NCI-H128 (cell line): ENCODE data around the gene PRMT5.
"Not testable (repeated sequence)": the region's sequence is repeated elsewhere in the genome, so short reads cannot be mapped to it uniquely, and the experiment has no call there.

Experiments used
- DNase-seq: peaks from one replicate; lab custom pipeline; 2025; ENCODE audit not compliant: unreplicated experiment; lab: John Stamatoyannopoulos, UW

The PRMT5 gene

GRCh38 chr14:22935156-22935555 lies 6.0 kb upstream of the PRMT5 start:
- DNase-seq, result no peak

GRCh38 chr14:22932146-22932545 lies 3.0 kb upstream of the PRMT5 start:
- DNase-seq, result no peak

GRCh38 chr14:22929961-22930364 lies 787 bp upstream of the PRMT5 start:
- no peak for DNase-seq

DNA sequence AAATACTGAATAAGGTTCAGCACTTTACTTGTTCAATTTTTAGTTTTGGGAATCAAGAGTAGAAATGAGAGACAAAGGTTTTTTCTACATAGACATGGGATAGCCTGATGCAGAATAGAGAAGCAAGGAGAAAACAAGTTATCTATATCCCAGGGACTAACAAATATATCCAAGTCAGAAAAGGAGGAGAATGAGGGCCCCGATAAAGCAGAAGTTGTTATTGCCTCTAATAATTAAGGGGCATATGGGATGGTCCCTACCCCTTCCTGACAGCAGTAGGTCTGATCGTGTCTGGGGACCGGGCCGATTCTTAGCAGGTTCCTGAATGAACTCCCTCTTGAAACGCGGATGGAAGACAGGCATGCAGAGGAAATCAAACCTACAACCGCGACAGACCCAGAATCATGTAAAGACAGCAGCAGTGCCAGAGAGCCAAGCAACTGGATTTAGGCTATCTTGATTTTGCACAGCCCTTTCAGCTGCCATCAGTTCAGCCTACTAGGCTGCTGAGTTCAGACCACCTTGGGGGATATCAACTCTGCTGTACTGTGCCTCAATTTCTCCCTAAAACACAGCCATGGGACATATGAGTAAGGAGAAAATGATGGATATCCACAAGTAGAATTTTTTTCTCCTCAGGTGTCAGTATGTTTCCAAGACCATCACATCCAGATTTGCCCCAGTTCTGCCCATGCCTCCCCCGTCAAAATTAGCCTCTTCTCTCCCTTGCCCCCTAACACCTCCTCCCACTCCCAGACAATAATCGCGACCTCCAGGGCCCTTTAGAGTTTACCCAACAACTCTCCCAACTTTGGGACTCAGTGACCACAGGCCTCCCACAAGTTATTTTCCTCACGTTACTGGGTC lies 706 bp downstream of the PRMT5 start:
- DNase-seq, result no peak

- DNase-seq, result no peak
These were observed 2.9 kb downstream of the PRMT5 start for GRCh38 chr14:22926316-22926715.

DNA sequence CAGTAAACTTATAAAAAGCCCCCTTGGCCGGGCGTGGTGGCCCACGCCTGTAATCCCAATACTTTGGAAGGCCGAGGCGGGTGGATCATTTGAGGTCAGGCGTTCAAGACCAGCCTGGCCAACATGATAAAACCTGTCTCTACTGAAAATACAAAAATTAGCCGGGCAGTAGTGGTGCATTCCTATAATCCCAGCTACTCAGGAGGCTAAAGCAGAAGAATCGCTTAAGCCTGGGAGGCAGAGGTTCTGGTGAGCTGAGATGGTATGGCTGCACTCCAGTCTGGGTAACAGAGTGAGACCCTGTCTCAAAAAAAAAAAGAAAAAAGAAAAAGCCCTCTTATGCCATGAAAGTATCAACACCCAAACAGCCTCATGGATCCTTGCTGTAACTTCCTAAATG lies 3.7 kb downstream of the PRMT5 start:
- no peak for DNase-seq

DNA sequence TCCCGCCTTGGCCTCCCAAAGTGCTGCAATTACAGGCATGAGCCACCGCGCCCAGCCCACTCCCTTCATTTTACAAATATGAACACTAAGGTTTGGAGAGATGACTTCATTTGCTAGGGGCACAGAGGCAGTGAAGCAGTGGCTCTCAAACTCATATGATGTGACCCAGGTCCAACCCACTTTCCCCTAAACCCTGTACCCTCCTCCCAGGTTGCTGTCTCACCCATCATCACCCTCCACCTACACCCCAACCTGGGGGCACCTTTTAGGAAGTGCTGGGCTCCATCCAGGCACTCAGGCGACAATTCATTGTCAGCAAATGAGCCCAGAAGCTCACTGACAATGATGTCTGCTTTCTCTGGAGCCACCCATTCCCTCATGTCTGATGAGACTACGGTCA lies 5.4 kb downstream of the PRMT5 start:
- no peak for DNase-seq

- no peak for DNase-seq
These were observed 6.9 kb downstream of the PRMT5 start for GRCh38 chr14:22922294-22922693.

DNA sequence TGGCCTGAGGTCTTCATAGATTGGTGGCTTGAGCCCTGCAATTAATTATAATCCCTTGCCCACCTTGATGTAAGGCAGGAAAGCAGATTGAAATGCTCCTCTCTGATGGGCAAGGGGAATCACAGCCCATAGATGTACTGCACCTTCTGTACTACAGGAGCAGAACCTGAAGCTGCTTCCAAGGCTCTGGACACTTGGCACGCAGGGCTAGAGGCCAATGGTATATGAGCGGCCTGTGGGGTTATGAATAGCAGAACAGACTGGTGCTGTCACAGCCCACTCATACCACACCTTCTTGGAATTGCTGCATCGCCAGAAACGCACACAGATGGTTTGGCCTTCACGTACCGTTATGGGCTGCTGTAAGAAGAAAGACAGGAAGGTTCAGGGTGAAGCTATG lies 8.5 kb downstream of the PRMT5 start:
- no peak for DNase-seq

DNA sequence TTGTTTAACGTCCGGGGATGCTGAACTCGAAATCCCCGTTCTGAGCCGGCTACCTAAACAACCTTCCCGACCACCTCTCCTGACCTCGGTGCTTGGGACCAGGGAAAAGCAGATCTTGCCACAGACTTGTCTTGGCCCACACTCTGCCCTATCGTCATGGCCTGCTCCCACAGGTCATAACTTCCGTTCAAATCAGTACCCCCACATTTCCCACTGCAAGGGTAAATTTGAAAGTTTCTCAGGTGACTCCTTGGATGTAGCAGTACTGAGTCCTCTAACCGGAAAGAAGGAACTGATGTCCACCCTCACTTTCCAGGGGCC lies 9.6 kb downstream of the PRMT5 start:
- DNase-seq, result no peak

DNA sequence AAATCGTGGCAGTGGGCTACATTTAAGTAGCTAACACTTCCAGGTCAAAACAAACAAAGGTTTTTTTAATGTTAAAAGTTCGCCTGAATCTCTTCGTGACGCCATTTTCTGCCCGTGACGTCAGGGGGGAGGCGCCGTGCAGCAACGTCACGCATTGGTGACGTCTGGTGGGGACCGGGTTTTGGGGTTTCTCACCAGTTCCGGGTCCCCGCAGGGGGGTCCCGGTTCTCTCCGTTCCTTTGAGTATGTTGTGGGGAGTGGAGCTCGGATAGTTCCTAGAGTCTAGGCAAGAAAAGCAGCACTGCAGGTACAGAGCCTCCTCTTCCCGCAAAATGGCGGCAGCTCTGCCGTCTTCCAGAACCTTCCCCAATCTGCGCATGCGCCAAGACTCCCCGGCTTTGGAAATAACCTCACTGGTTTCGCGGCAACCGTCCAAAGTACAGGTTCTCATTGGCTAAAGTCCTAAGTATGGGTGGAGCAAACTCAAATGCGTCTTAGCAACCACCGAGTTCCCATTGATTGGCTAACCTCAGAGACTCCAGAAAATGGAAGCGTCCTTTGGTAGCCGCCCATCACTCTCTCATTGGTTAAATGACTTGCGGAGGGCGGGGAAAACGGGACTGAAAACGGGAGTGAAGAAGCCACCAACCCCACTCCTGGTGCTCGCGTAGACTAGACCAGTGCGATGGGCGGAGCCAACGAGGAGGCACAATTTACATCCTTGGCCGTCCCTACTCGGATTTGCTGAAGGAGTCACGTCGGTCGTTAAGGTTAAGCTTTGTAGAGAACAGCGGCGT lies 10.2 kb downstream of the PRMT5 start, which contains the start of gene RBM23:
RBM23 (minus strand) TSS at position 346 of the 797 bp plus-strand sequence.
- peak; percentile 100 for DNase-seq

DNA sequence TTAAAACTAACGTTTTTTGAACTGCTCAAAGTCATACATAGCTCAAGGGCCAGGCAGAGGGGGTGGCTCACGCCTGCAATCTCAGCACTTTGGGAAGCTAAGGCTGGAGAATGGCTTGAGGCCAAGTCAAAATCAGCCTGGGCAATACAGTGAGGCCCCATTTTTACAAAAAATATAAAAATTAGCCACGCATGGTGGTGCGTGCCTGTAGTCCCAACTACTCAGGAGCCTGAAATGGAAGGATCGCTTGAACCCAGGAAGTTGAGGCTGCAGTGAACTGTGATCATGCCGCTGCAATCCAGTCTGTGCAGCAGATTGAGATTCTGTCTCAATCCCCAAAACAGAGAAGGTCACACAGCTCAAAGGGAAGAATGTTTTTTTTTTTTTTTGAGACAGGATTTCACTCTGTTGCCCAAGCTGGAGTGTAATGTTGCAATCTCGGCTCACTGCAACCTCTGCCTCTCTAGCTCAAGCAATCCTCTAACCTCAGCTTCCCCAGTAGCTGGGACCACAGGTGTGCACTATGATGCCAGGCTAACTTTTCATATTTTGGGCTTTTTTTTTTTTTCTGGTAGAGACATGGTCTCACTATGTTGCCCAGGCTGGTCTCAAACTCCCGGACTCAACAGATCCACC lies 13.2 kb downstream of the PRMT5 start:
- no peak for DNase-seq

DNA sequence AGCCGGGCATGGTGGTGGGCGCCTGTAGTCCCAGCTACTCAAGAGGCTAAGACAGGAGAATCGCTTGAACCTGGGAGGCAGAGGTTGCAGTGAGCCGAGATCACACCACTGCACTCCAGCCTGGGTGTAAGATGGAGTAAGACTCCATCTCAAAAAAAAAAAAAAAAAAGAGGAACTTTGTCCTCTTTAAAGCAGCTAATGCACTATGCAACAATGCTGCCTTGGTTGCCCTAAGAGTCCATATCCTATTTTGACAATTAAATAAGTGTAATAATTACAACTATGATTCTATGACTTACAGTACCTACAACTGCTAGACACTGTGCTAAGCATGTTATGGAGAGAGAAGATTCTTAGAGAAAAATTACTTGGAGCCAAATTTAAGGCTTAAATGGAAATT lies 14.3 kb downstream of the PRMT5 start:
- DNase-seq, result not testable (repeated sequence)

GRCh38 chr14:22910916-22911315 lies 18.3 kb downstream of the PRMT5 start:
- DNase-seq, result no peak

- DNase-seq, result no peak
These were observed 20.6 kb downstream of the PRMT5 start for GRCh38 chr14:22908601-22909000.

GRCh38 chr14:22907429-22907828 lies 21.7 kb downstream of the PRMT5 start:
- no peak for DNase-seq

DNA sequence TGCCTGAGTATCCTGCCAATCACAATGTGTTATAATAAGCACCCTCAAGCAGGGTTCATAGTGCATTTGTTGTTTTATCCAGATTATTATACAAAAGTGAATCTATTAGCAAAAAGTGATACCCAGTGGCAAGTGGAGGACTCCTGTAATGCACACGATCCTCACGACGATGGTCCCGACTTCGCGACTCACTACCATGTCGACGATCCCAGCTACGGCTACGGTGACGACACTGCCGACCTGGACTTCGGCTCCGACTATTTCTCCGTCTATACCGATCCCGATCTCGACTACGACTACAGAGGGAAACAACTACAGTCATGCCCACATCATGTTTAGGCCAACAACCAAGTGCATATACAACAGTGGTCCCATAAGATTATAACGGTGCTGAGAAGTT lies 23.1 kb downstream of the PRMT5 start:
- no peak for DNase-seq

DNA sequence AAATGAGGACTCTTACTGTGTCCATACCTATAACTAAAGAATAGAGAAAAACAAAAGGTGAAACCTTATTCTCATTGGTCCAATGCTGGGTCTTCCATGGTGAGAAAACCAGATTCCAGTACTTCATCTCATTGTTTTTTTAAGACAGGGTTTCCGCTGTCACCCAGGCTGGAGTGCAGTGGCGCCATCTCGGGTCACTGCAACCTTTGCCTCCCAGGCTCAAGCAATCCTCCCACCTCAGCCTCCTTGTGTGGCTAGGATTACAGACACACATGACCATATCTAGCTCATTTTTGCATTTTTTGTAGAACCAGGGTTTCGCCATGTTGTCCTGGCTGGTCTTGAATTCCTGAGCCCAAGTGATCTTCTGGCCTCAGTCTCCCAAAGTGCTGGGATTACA lies 23.5 kb downstream of the PRMT5 start:
- DNase-seq, result no peak

GRCh38 chr14:22903742-22904087 lies 25.5 kb downstream of the PRMT5 start:
- no peak for DNase-seq

DNA sequence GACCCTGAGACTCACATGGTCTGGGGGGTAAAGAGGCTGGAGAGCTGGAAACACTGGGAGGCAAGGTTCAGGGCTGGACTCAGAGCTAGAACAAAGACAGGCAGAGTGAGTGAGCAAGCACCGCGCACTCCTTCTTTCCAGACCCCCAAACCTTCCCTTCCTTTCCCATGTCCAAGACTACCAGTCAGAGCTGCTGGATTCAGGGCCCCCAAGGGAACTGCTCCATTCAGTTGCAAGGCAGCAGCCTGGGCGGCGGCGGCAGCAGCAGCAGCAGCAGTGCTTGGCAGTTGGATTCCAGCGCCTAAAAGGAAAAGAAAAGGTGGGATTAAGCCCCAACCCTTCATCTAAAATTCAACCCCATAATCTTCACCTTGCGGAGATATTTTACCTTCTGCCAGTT lies 27.4 kb downstream of the PRMT5 start:
- DNase-seq, result no peak

DNA sequence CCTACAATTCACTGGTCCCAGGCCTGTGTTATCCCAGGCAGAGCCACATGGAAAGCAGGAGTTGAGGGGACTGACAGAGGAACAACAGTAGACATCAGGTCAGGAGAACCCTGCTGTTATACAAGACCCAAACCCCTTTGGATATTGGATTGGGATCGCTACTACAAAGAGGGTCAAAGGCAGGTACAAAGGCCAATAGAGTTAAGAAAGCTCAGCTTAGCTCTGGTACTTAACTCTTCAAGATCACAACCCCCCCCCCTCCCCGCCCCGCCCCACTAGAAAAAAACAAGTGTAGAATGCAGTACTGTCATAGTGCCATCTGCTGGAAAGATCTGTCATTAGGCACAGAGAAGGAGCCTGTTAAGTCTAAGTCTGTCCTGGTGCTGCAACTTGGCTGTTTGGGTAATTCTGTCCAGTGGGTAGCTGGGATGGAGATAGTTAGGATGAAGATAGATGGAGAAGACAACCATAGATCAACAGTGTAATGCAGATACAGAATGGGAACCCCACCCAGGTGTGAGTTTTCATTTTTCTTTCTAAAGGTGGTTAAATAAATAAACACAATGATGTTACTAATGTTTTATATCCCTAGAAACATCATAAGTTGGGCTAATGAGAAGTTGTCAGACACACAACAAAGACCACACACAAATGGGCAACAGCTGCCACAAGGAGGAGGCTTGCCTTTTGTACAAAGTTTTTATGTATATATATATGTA lies 28.9 kb downstream of the PRMT5 start:
- no peak for DNase-seq
